Endodermal cell (in vitro differentiated cells): Measurements from ENCODE around the gene DTNBP1. TPM values are rescaled to one million over a fixed set of nuclear protein-coding genes. Genes with fewer than 3 reads are reported as not detected.

ENCODE experiments used
- DNase-seq: peaks from one replicate; pipeline ENCODE4 v3.0.0-alpha.2; 2017
- H3K27ac ChIP-seq: 2 replicates; pipeline ENCODE4 v1.5.1; 2013; ENCODE audit warnings: mild to moderate bottlenecking, low read depth, low read length, moderate library complexity
- H3K27me3 ChIP-seq: 2 replicates; pipeline ENCODE4 v1.6.1; 2013; ENCODE audit warnings: mild to moderate bottlenecking, low read length, moderate library complexity; ENCODE audit not compliant: insufficient read depth, control insufficient read depth, poor library complexity, severe bottlenecking
- H3K36me3 ChIP-seq: 2 replicates; pipeline ENCODE4 v1.7.0; 2013; ENCODE audit warnings: mild to moderate bottlenecking, low read length, moderate library complexity; ENCODE audit not compliant: control insufficient read depth, insufficient read depth
- H3K4me1 ChIP-seq: one replicate; pipeline ENCODE4 v1.7.0; 2013; ENCODE audit warnings: low read length; ENCODE audit not compliant: control insufficient read depth, insufficient read depth
- H3K4me3 ChIP-seq: 2 replicates; pipeline ENCODE4 v1.5.1; 2013; ENCODE audit warnings: mild to moderate bottlenecking, low read length, moderate library complexity
- H3K9ac ChIP-seq: 2 replicates; pipeline ENCODE4 v1.6.1; 2013; ENCODE audit warnings: mild to moderate bottlenecking, low read length, moderate library complexity; ENCODE audit not compliant: poor library complexity, severe bottlenecking; ENCODE audit errors: extremely low read depth
- H3K9me3 ChIP-seq: 2 replicates; pipeline ENCODE4 v1.6.1; 2013; ENCODE audit warnings: mild to moderate bottlenecking, low read length, moderate library complexity; ENCODE audit not compliant: control insufficient read depth
- H3K27ac Mint-ChIP-seq: 2 replicates; pipeline ENCODE4 v1.8.0; 2020; ENCODE audit warnings: mixed read lengths
- H3K27me3 Mint-ChIP-seq: 2 replicates; pipeline ENCODE4 v1.8.0; 2021; ENCODE audit warnings: mild to moderate bottlenecking, mixed read lengths; ENCODE audit not compliant: insufficient read depth
- H3K36me3 Mint-ChIP-seq: 2 replicates; pipeline ENCODE4 v1.8.0; 2020; ENCODE audit warnings: low read depth, mixed read lengths
- H3K4me1 Mint-ChIP-seq: 2 replicates; pipeline ENCODE4 v1.8.0; 2020; ENCODE audit warnings: mixed read lengths
- H3K4me3 Mint-ChIP-seq: 2 replicates; pipeline ENCODE4 v1.8.0; 2020; ENCODE audit warnings: mild to moderate bottlenecking, moderate library complexity, mixed read lengths
- H3K9me3 Mint-ChIP-seq: 2 replicates; pipeline ENCODE4 v1.8.0; 2020; ENCODE audit warnings: mild to moderate bottlenecking, mixed read lengths
- WGBS, 2 experiments: methylation state at CpG; one replicate each; pipeline versions ENCODE4 v1.1.5 to v1.1.7; 2013; ENCODE audit warnings: missing lambda C conversion rate in 2 of 2, mixed read lengths in 1 of 2; ENCODE audit not compliant: insufficient coverage in 1 of 2, insufficient read length in 1 of 2; 5-methylcytosine and 5-hydroxymethylcytosine counted together
- total RNA-seq, 2 donors: library from RNA; stranded (reverse); fragmentation: NEBNext Ultra II Directional in 1 of 2; extraction: Animal tissue kit (Norgen Biotek cat#: 25700) in 1 of 2; gene quantifications; 2 replicates in 1 of 2; 3 replicates in 1 of 2; pipeline ENCODE4 v1.2.1, GENCODE V29; 2021
- TF ChIP-seq, protein P1 (sequence below): fragments of 200-600 bp; sonication (generic); conservative IDR thresholded peaks from 2 replicates; pipeline ENCODE4 v1.5.0; 2021; ENCODE audit warnings: antibody characterized with exemption, mild to moderate bottlenecking

DTNBP1 gene
- total RNA-seq, 2 donors from 2014 or later: 14.1 to 31.4 TPM

DNA sequence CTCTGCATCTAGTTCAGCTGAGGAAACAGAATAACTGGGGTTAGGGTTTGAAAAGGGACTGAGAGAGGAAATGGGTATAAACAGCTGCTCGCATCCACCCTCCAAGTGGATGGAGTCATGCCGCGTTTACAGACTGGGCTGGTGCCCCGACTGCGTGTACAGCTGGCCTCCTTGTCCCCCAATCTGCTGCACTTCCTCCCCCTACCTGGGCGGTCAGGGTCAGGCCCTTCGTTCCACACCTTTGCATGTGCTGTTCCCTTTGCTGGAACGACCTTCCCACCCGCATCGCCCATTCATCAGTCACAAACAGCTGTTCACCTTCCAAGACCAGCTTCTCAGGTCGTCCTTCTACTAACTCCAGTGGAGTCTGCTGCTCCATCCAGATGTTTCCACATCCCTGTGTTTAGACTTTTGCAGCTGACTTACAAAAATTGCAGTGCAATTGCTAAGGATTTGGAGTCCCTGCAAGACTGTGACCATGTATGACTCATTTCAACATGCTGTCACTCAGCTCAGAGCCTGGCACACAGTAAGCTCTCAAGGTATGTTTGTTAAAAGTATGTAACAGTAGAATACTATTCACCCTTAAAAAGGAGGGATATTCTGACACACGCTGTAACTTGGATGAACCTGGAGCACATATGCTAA, 129.3 kb downstream of the DTNBP1 start:
- Mint-ChIP-seq H3K36me3 (peaks cover 30% of the 10 kb centered on the region), H3K4me1 (peaks cover 15% of the 10 kb centered on the region), H3K9me3 (peaks cover 23% of the 10 kb centered on the region), H3K4me3 (no peak overlapping the region), H3K27me3 (no peaks in the 10 kb centered on the region), H3K27ac (no peak overlapping the region)
- TF ChIP-seq, protein P1, sequence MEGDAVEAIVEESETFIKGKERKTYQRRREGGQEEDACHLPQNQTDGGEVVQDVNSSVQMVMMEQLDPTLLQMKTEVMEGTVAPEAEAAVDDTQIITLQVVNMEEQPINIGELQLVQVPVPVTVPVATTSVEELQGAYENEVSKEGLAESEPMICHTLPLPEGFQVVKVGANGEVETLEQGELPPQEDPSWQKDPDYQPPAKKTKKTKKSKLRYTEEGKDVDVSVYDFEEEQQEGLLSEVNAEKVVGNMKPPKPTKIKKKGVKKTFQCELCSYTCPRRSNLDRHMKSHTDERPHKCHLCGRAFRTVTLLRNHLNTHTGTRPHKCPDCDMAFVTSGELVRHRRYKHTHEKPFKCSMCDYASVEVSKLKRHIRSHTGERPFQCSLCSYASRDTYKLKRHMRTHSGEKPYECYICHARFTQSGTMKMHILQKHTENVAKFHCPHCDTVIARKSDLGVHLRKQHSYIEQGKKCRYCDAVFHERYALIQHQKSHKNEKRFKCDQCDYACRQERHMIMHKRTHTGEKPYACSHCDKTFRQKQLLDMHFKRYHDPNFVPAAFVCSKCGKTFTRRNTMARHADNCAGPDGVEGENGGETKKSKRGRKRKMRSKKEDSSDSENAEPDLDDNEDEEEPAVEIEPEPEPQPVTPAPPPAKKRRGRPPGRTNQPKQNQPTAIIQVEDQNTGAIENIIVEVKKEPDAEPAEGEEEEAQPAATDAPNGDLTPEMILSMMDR: no peak
- Histone ChIP-seq H3K4me3 (no peak overlapping the region), H3K9me3 (peaks cover 26% of the 10 kb centered on the region), H3K4me1 (peaks cover 14% of the 10 kb centered on the region), H3K9ac (no peak overlapping the region), H3K36me3 (peaks cover 13% of the 10 kb centered on the region), H3K27ac (no peak overlapping the region), H3K27me3 (no peaks in the 10 kb centered on the region)
- DNase-seq: no peak
- 80 to 85% methylated on average over 12 of the region's 12 CpGs for WGBS, 2 experiments

DNA sequence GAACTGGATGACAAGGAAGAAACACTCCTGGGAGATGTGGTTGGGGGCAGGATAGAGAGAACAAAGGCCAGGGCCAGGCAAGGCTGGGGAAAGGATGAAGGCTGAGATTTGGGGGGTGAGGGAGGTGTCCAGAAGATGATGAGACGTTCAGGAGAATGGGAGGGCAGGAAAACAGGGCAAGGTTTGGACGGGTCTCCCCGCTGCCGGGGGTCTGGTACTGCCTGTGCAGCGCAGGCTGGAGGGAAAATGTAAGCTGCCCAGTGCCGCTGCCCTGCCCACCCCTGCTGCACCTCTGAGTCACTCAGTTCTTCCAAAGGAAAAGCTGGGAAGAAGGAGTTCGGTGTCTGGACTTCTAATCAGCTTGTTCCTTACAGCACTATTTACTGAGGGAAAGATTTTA, 130.9 kb downstream of the DTNBP1 start:
- H3K9me3 Mint-ChIP-seq: peaks cover 17% of the 10 kb centered on the region
- 90 to 95% methylated on average over 4 to 7 of the region's 7 CpGs for WGBS, 2 experiments
- Histone ChIP-seq H3K36me3 (peaks cover 18% of the 10 kb centered on the region), H3K4me3 (no peak overlapping the region), H3K9ac (no peak overlapping the region), H3K9me3 (peaks cover 26% of the 10 kb centered on the region), H3K27ac (no peak overlapping the region), H3K4me1 (peaks cover 4% of the 10 kb centered on the region), H3K27me3 (no peaks in the 10 kb centered on the region)
- H3K4me1 Mint-ChIP-seq: peaks cover 8% of the 10 kb centered on the region
- no peak overlapping the region for H3K27ac Mint-ChIP-seq
- H3K36me3 Mint-ChIP-seq: peaks cover 33% of the 10 kb centered on the region
- TF ChIP-seq, protein P1: no peak
- DNase-seq: peak; percentile 34
- H3K27me3 Mint-ChIP-seq: no peaks in the 10 kb centered on the region
- H3K4me3 Mint-ChIP-seq: no peak overlapping the region

DNA sequence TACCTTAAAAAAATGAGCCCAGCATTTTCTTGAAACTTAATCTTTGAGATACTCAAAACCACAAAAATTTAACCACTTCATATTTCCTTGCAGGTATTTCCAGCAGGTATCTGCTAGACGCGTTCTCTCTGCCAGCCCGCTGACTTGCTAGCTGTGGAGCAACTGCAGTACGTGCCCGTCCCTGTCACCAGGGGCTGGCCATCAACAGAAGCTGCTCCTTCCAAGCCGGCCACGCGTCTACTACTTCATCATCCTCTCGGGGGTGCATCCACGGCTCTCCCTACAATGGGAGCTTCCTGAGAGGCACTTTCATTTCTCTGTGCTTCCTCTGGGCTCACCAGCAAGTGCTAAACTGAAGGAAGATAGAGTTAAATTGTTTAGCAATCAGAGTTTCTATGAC, 132.4 kb downstream of the DTNBP1 start:
- Histone ChIP-seq H3K27me3 (no peaks in the 10 kb centered on the region), H3K4me1 (peaks cover under 1% of the 10 kb centered on the region), H3K9ac (no peak overlapping the region), H3K4me3 (no peak overlapping the region), H3K27ac (no peak overlapping the region), H3K9me3 (peaks cover 16% of the 10 kb centered on the region), H3K36me3 (peaks cover 15% of the 10 kb centered on the region)
- DNase-seq: peak; percentile 45
- WGBS, 2 experiments: 83 to 88% methylated on average over 9 to 10 of the region's 10 CpGs
- peaks cover 4% of the 10 kb centered on the region for H3K9me3 Mint-ChIP-seq
- no peak overlapping the region for H3K4me3 Mint-ChIP-seq
- TF ChIP-seq, protein P1: no peak
- H3K4me1 Mint-ChIP-seq: peaks cover 4% of the 10 kb centered on the region
- no peaks in the 10 kb centered on the region for H3K27me3 Mint-ChIP-seq
- peaks cover 40% of the 10 kb centered on the region for H3K36me3 Mint-ChIP-seq
- H3K27ac Mint-ChIP-seq: no peak overlapping the region
